ENCODE data around the gene THAP3. TPM values are rescaled to one million over a fixed set of nuclear protein-coding genes. Genes with fewer than 3 reads are reported as not detected.

Gene THAP3
- total RNA-seq, 1 donor from 2014 or later: 29.4 TPM

GRCh38 chr1:6627031-6627430 is 2.4 kb downstream of the THAP3 start:
- no peak for TF ChIP-seq CTCF (IDR thresholded peaks at IDR 0.05; ENCODE audit: insufficient read depth, low read length, poor library complexity, severe bottlenecking)
- Histone ChIP-seq H3K4me3 (ENCODE audit: low read depth, low read length) (no peak overlapping the region), H3K36me3 (ENCODE audit: control insufficient read depth, insufficient read depth, low read length) (no peaks in the 10 kb centered on the region), H3K27me3 (ENCODE audit: control insufficient read depth, insufficient read depth, low read length) (no peaks in the 10 kb centered on the region)
- DNase-seq (ENCODE audit: low read depth): no peak

GRCh38 chr1:6627841-6628545 is 3.3 kb downstream of the THAP3 start:
- Histone ChIP-seq H3K27me3 (ENCODE audit: control insufficient read depth, insufficient read depth, low read length) (no peaks in the 10 kb centered on the region), H3K36me3 (ENCODE audit: control insufficient read depth, insufficient read depth, low read length) (no peaks in the 10 kb centered on the region), H3K4me3 (ENCODE audit: low read depth, low read length) (no peak overlapping the region)
- DNase-seq (ENCODE audit: low read depth): no peak
- TF ChIP-seq CTCF (IDR thresholded peaks at IDR 0.05; ENCODE audit: insufficient read depth, low read length, poor library complexity, severe bottlenecking): no peak

- no peak for DNase-seq (ENCODE audit: low read depth)
- no peak for TF ChIP-seq CTCF (IDR thresholded peaks at IDR 0.05; ENCODE audit: insufficient read depth, low read length, poor library complexity, severe bottlenecking)
- H3K36me3 ChIP-seq (ENCODE audit: control insufficient read depth, insufficient read depth, low read length): no peaks in the 10 kb centered on the region
- H3K27me3 ChIP-seq (ENCODE audit: control insufficient read depth, insufficient read depth, low read length): no peaks in the 10 kb centered on the region
- no peak overlapping the region for H3K4me3 ChIP-seq (ENCODE audit: low read depth, low read length)
These were observed 4.4 kb downstream of the THAP3 start for GRCh38 chr1:6628971-6629479.

DNA sequence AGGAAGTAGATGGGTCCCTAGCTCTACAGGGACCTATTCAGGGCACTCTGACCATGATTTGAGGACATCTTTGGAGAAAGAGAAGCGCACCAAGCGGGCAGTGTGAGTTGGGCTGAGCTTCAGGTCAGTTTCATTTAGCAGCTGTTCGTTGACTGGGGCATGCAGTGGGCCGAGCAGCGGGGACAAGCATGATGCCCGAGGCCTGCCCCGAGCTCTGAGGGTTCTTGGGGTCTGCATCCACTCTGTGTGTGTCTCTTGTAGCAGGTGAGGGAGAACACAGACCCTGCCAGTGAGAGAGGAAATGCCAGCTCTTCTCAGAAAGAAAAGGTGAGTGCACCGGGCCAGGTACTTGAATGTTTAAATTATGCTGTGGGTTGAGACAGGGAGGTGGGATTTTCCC is 5.4 kb downstream of the THAP3 start:
- Histone ChIP-seq H3K36me3 (ENCODE audit: control insufficient read depth, insufficient read depth, low read length) (no peaks in the 10 kb centered on the region), H3K27me3 (ENCODE audit: control insufficient read depth, insufficient read depth, low read length) (no peaks in the 10 kb centered on the region), H3K4me3 (ENCODE audit: low read depth, low read length) (no peak overlapping the region)
- no peak for TF ChIP-seq CTCF (IDR thresholded peaks at IDR 0.05; ENCODE audit: insufficient read depth, low read length, poor library complexity, severe bottlenecking)
- no peak for DNase-seq (ENCODE audit: low read depth)

- no peak for TF ChIP-seq CTCF (IDR thresholded peaks at IDR 0.05; ENCODE audit: insufficient read depth, low read length, poor library complexity, severe bottlenecking)
- H3K4me3 ChIP-seq (ENCODE audit: low read depth, low read length): no peak overlapping the region
- no peak for DNase-seq (ENCODE audit: low read depth)
- no peaks in the 10 kb centered on the region for H3K27me3 ChIP-seq (ENCODE audit: control insufficient read depth, insufficient read depth, low read length)
- H3K36me3 ChIP-seq (ENCODE audit: control insufficient read depth, insufficient read depth, low read length): no peaks in the 10 kb centered on the region
These were observed 6.4 kb downstream of the THAP3 start for GRCh38 chr1:6631058-6631457.
